GM19463 (cell line): ENCODE results near the gene CXCL11.
"Not testable (repeated sequence)": the region's sequence is repeated elsewhere in the genome, so short reads cannot be mapped to it uniquely, and the experiment has no call there.

Experiments used
- ATAC-seq: cut with Tn5 transposase; IDR thresholded peaks from one replicate; pipeline ENCODE4 v1.9.1; 2021; ENCODE audit warnings: mild to moderate bottlenecking, moderate library complexity; ENCODE audit not compliant: unreplicated experiment

Gene CXCL11

DNA sequence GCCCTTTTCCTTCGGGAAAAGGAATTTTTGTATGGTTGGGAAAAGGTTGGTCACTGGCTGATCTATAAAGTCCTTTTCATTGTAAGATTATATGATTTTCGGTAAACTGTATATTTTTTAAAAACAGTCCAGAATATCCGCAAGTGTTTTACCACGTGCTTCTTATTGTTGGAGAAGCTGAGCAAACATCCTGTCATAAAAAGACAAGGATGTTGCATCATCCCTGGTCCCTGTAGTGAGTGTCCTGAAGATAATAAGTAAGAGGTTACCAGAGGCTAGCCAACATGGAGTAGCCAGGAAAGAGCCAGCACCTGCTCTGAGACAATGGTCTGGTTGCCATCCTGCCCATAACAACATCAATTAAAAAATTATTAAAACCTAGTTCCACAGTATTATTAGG lies 33.7 kb downstream of the CXCL11 start:
- ATAC-seq = no peak

DNA sequence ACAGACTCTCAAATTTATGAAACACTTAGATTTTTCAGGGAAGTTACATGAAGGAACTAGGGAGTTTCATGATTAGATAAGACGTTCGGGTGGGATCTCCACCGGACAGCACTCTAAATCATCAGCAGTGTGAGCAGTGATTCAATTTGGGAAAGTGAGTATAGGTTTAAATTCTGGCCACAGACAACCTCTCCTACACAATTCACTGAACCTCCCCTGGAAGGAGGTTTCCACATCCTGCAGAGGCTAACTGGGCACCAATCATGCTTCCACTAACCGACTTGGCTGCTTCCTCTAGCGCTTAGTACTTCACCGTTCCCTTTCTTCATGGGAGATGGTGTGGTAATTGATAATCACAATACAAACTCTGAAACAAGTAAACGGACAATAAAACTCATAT lies 34.2 kb downstream of the CXCL11 start:
- ATAC-seq = no peak

- no peak for ATAC-seq
Observed at GRCh38 chr4:76000279-76000678, 35.6 kb downstream of the CXCL11 start.

- ATAC-seq = not testable (repeated sequence)
Observed at GRCh38 chr4:75998525-75999147, 37.2 kb downstream of the CXCL11 start.

DNA sequence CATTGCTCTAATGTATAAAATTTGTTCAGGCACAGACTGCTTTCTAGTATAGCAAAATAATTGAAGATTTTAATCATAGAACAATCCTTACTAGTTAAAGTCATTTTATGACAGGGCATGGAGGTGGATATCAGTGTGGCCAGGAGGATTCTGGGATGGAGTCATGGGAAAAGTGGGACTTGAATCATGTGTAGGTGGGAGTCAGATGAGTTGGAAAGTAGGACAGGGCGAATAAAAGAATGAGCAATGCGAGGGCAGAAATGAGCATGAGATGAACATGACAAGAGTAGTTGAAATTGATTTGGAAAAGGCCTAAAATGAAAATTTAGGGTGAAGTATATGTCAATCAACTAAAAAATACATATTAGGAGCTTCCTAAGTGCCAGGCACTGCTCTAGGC lies 37.9 kb downstream of the CXCL11 start:
- no peak for ATAC-seq

GRCh38 chr4:75997081-75997480 lies 38.8 kb downstream of the CXCL11 start:
- ATAC-seq = no peak

- no peak for ATAC-seq
Observed at GRCh38 chr4:75995727-75996126, 40.1 kb downstream of the CXCL11 start.

GRCh38 chr4:75992462-75992861 lies 43.4 kb downstream of the CXCL11 start:
- no peak for ATAC-seq

GRCh38 chr4:75989846-75990528 lies 45.9 kb downstream of the CXCL11 start:
- no peak for ATAC-seq

DNA sequence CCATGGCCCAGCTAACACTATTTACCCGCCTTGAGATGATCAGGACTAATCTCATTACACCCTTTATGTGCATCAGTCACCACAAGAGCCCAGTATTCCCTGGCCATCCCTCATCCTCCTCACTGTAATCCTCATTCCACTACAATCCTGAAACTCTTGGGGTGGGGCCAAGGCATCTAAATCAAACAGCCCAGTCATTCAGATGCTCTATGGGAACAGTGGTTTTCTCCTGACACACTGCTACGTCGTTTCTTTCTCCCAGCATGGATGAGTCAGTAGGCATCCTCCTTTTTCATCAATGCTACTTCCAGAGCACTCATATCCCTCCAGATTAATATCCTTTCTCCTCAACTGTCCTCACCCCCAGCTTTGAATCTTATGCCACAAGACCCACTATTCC lies 50.8 kb downstream of the CXCL11 start:
- no peak for ATAC-seq
